Stimulated activated memory B cell treated with anti-CD40 and anti-IgM and Interleukin-4, amounts not matched to agents 10 μg/mL and 1 μg/mL and 100 μg/mL, for 72 hours (primary cell): ENCODE results near the gene C12orf75.
"Not testable (repeated sequence)": the region's sequence is repeated elsewhere in the genome, so short reads cannot be mapped to it uniquely, and the experiment has no call there.

Experiments used
- ATAC-seq: fragments of 150-1000 bp; cut with Tn5 transposase; 2 replicates; pipeline ENCODE4 v1.10.0; 2021
- H3K27ac Mint-ChIP-seq: one replicate; pipeline ENCODE4 v1.8.0; 2022; ENCODE audit warnings: mild to moderate bottlenecking, mixed read lengths
- H3K27me3 Mint-ChIP-seq: one replicate; pipeline ENCODE4 v1.8.0; 2022; ENCODE audit warnings: mixed read lengths
- H3K36me3 Mint-ChIP-seq: one replicate; pipeline ENCODE4 v1.8.0; 2022; ENCODE audit warnings: mixed read lengths
- H3K4me1 Mint-ChIP-seq: one replicate; pipeline ENCODE4 v1.8.0; 2022; ENCODE audit warnings: mixed read lengths
- H3K4me3 Mint-ChIP-seq: one replicate; pipeline ENCODE4 v1.8.0; 2022; ENCODE audit warnings: mild to moderate bottlenecking, moderate library complexity, mixed read lengths
- H3K9me3 Mint-ChIP-seq: one replicate; pipeline ENCODE4 v1.8.0; 2022; ENCODE audit warnings: mixed read lengths

The C12orf75 gene

DNA sequence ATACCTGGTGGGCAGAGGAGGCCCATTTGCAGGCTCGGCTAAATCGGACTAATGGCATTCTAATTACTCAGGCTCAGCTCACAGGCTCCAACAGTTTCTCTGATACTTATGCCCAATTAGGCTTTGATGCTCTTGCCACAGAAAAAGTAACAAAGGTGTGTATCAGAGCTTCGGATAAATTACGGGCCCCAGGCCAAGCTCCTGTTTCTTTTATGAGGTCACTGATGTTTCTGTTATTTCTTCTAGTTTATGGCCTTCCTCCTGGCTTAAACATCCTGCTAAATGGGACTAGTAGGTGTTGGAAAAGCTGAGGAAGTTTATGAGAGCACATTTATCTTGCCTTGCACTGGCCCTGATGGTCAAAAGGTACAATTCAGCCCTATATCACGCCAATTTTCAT, 28.8 kb upstream of the C12orf75 start:
- no peaks in the 10 kb centered on the region for H3K4me1 Mint-ChIP-seq
- ATAC-seq: no peak

DNA sequence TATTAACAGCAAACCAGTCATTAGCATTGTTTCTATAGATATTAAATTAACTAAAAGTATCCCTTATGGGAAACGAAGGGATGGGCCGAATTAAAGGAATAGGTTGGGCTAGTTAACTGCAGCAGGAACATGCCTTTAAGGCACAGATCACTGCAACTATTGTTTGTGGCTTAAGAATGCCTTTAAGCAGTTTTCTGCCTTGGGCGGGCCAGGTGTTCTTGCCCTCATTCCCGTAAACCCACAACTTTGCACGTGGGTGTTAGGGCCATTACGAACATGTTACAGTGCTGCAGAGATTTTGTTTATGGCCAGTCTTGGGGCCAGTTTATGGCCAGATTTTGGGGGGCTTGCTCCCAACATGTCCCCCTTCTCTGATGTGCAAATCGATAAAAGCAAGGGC, 27.5 kb upstream of the C12orf75 start:
- H3K36me3 Mint-ChIP-seq, ATAC-seq, H3K27ac Mint-ChIP-seq, H3K4me3 Mint-ChIP-seq, H3K4me1 Mint-ChIP-seq: not testable (repeated sequence)
- H3K27me3 Mint-ChIP-seq: peaks cover 11% of the 10 kb centered on the region
- peaks cover 16% of the 10 kb centered on the region for H3K9me3 Mint-ChIP-seq

More for the DNA sequence above, 28.8 kb upstream of the C12orf75 start:
- Mint-ChIP-seq H3K27me3 (no peaks in the 10 kb centered on the region), H3K9me3 (peaks cover 21% of the 10 kb centered on the region), H3K36me3 (peaks cover 6% of the 10 kb centered on the region), H3K4me3 (no peak overlapping the region), H3K27ac (no peak overlapping the region)

DNA sequence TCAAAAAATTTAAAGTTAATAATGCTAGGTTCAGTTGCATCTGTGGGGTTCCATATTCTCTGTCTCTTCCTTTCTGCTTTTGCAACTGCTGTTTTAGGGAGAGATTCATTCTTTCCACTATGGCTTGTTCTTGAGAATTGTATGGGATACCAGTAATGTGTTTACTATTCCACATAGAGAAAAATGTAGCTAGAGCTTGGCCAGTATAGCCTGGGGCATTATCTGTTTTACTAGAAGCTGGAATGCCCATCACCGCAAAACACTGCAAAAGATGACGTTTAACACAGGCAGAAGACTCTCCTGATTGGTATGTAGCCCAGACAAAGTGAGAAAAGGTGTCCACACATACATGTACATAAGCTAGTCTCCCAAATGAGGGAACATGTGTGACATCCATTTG, 25.9 kb upstream of the C12orf75 start:
- H3K27ac Mint-ChIP-seq, ATAC-seq, H3K4me3 Mint-ChIP-seq, H3K4me1 Mint-ChIP-seq, H3K36me3 Mint-ChIP-seq: not testable (repeated sequence)
- H3K9me3 Mint-ChIP-seq: peaks cover 15% of the 10 kb centered on the region
- peaks cover 20% of the 10 kb centered on the region for H3K27me3 Mint-ChIP-seq

DNA sequence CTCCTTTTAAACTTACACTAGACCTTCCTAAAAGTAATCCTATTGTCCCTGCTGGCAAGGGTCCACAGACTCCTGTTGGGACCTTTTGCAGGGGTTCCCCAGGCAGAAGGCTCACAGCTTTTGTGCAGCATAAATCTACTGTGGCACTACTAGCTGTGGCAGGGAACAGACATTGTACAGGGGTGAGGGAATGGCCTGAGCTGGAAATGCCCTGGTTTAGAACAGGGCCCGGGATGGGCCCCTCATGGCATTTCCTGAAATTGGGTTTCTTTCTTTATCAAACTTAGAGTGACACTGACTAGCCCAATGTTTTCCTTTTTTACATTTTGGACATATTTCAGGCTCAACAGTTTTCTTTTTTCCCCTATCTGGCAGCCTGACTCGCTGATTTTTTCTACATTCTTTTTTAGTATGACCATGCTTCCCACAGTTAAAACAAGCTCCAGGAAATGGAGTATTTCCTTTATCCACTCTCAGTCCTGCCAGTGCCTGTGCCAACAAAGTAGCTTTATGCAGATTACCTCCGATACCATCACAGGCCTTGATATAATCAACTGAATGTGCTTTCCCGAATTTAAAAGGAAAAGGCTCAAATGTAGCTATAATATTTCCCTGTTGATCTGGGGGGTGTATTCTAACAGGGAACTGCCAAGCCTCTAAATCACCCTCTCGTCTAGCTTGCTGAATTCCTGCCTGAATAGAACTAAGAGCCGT, 22.7 kb upstream of the C12orf75 start:
- not testable (repeated sequence) for H3K4me1 Mint-ChIP-seq, H3K36me3 Mint-ChIP-seq, ATAC-seq, H3K4me3 Mint-ChIP-seq, H3K9me3 Mint-ChIP-seq, H3K27ac Mint-ChIP-seq
- H3K27me3 Mint-ChIP-seq: peaks cover 30% of the 10 kb centered on the region

DNA sequence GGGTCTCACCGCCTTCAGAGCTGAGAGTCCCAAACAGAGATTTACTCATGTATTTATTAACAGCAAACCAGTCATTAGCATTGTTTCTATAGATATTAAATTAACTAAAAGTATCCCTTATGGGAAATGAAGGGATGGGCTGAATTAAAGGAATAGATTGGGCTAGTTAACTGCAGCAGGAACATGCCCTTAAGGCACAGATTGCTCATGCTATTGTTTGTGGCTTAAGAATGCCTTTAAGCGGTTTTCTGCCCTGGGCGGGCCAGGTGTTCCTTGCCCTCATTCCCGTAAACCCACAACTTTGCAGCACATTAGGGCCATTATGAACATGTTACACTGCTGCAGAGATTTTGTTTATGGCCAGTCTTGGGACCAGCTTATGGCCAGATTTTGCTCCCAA, 21.7 kb upstream of the C12orf75 start:
- H3K9me3 Mint-ChIP-seq, H3K36me3 Mint-ChIP-seq, ATAC-seq, H3K27ac Mint-ChIP-seq, H3K4me3 Mint-ChIP-seq, H3K4me1 Mint-ChIP-seq: not testable (repeated sequence)
- H3K27me3 Mint-ChIP-seq: peaks cover 30% of the 10 kb centered on the region

DNA sequence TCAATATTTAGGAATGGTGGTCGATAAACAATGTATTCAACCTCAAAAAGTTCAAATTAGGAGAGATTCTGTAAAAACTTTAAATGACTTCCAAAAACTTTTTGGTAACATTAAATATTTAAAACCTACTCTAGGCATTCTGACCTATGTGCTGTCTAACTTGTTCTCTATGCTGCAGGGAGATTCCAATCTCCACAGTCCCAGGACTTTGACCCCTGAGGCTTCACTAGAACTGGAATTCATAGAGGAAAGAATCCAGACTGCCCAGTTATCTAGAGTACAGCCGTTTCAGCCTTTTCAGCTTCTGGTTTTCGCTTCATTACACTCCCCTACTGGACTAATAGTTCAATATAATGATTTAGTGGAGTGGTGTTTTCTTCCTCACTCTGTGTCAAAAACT, 21.1 kb upstream of the C12orf75 start:
- H3K9me3 Mint-ChIP-seq, H3K27ac Mint-ChIP-seq, ATAC-seq, H3K4me1 Mint-ChIP-seq, H3K4me3 Mint-ChIP-seq, H3K36me3 Mint-ChIP-seq: not testable (repeated sequence)
- H3K27me3 Mint-ChIP-seq: peaks cover 30% of the 10 kb centered on the region

DNA sequence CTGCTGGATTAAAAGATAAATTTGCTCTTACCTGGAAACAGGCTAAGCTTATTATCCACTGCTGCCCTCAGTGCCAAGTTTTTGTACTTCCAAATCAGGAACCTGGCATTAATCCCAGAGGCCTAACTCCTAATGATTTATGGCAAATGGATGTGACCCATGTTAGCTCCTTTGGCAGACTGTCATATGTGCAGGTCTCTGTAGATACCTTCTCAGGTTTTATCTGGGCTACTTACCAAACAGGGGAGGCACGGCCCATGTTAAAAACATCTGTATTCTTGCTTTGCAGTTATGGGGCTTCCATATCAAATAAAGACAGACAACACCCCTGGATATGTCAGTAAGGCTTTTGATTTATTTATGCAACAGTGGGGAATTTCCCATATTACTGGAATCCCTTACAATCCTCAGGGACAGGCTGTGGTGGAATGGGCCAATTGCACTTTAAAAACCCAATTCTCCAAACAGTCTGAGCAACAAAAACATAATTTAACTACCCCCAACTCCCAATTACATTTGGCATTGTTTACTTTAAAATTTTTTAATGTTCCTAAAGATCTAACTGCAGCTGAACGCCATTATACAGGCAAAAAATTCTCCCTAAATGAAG, 19.9 kb upstream of the C12orf75 start:
- peaks cover 30% of the 10 kb centered on the region for H3K27me3 Mint-ChIP-seq
- H3K9me3 Mint-ChIP-seq, H3K4me3 Mint-ChIP-seq, H3K4me1 Mint-ChIP-seq, ATAC-seq, H3K36me3 Mint-ChIP-seq, H3K27ac Mint-ChIP-seq: not testable (repeated sequence)

DNA sequence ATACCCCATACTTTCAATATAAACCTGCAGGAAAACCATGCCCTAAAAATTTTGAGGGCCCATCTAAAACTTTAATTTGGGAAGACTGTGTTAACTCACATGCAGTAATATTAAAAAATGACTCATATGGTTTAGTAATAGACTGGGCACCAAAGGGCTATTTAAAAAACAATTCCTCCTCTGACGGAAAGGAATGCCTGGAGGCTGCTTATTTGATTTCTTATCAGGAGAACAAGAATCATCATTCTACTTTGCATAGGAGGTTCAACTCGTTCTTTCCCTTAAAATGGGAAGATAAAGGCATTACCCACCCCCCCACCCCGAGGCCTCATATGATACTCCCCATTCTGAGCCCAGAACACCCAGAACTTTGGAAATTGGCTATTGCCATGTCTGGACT, 18.6 kb upstream of the C12orf75 start:
- not testable (repeated sequence) for H3K4me3 Mint-ChIP-seq, H3K9me3 Mint-ChIP-seq, H3K27ac Mint-ChIP-seq, H3K4me1 Mint-ChIP-seq, H3K36me3 Mint-ChIP-seq, ATAC-seq
- peaks cover 36% of the 10 kb centered on the region for H3K27me3 Mint-ChIP-seq

DNA sequence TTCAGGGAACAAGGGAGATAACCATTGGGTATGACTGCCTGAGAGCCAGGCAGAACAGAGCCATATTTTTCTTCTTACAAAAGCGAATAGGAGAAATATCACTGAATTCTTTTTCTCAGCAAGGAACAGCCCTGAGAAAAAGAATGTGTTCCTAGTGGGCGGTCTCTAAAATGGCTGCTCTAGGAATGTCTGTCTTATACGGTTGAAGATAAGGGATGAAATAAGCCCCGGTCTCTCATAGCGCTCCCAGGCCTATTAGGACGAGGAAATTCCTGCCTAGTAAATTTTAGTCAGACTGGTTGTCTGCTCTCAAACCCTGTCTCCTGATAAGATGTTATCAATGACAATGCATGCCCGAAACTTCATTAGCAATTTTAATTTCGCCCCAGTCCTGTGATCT, 16.7 kb upstream of the C12orf75 start:
- not testable (repeated sequence) for H3K9me3 Mint-ChIP-seq

DNA sequence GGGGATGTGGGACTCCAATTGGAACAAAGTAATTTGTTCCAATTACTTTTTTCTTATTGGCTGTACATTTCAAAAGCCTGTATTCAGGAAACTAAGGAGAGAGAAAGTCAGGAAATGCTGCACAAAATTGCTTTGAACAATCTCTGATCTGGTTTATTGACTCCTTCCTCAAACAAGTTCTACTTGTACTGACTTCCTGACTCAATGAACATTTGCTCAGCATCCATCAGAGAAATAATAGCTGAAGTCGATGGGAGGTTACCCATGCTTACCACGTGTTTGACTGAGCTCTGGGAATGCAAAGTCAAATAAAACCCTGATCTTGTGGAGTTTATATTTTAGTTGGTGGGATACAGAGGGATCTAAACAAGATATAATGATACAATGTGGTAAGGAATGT, 15.4 kb upstream of the C12orf75 start:
- peaks cover 3% of the 10 kb centered on the region for H3K9me3 Mint-ChIP-seq
- H3K36me3 Mint-ChIP-seq: no peaks in the 10 kb centered on the region
- no peaks in the 10 kb centered on the region for H3K4me1 Mint-ChIP-seq
- H3K27ac Mint-ChIP-seq: no peak overlapping the region
- no peak overlapping the region for H3K4me3 Mint-ChIP-seq
- peaks cover 19% of the 10 kb centered on the region for H3K27me3 Mint-ChIP-seq
- ATAC-seq: no peak

More for the DNA sequence above, 16.7 kb upstream of the C12orf75 start:
- H3K36me3 Mint-ChIP-seq, ATAC-seq, H3K4me3 Mint-ChIP-seq, H3K4me1 Mint-ChIP-seq, H3K27ac Mint-ChIP-seq: not testable (repeated sequence)
- H3K27me3 Mint-ChIP-seq: peaks cover 21% of the 10 kb centered on the region

DNA sequence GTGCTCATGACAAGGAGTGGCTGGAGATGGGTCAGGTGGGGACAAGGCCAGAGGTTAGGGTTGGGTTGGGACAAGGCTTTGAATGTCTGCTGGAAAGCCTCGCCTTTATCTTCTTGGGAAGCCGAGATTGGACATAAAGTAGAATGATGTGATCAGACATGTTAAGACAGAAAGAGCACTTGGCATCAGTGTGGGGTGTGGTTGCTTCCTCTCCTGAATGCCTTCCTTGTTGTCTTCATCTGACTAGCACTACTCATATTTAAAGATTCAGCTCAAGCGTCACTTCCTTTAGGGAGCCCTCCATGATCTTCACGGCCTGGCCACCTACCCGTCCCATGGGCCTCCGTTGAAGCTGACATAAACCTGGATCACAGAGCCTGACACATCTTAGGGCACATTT, 14.8 kb upstream of the C12orf75 start:
- ATAC-seq: no peak
- no peaks in the 10 kb centered on the region for H3K4me1 Mint-ChIP-seq
- no peak overlapping the region for H3K4me3 Mint-ChIP-seq

DNA sequence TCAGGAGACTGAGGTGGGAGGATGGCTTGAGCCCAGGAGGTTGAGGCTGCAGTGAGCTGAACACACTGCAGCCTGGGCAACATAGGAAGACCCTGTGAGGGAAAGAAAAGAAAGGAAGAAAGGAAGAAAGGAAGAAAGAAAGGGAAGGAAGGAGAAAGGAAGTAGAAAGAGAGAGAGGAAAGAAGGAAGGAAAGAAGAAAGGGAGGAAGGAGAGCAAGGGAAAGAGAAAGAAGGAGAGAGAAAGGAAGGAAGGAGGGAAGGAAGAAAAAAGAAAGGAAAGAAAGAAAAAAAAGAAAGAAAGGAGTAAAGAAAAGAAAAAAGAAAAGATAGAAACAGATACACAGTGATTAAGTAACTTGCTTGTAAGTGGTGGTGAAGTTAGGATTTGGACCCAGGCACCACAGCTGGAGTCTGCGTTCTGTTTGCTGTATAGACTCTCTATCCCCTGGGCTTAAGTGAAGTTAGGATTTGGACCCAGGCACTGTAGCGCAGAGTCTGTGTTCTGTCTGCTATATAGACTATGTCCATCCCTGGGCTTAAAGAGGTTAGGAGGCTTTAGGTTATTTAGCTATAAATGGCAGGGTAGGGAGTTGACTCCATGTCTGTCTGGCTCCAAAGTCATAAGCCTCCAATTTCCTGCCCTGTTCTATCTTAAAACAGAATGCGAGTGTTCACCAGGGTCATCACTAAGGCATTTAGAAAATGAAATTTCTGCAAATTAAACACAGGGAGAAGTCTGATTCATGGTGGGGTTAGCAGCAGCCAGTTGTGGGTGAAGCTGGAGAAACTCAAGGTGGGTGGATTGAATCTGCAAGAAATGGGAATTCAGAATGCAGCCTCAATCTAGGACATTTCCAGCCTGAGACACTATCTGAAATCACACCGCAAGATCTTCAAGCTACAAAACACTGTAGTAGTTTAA, 13.3 kb upstream of the C12orf75 start:
- no peak for ATAC-seq
- Mint-ChIP-seq H3K27ac (no peak overlapping the region), H3K36me3 (no peaks in the 10 kb centered on the region), H3K27me3 (peaks cover 9% of the 10 kb centered on the region), H3K9me3 (peaks cover 3% of the 10 kb centered on the region), H3K4me1 (no peaks in the 10 kb centered on the region), H3K4me3 (no peak overlapping the region)

More for the DNA sequence above, 14.8 kb upstream of the C12orf75 start:
- Mint-ChIP-seq H3K36me3 (no peaks in the 10 kb centered on the region), H3K9me3 (peaks cover 3% of the 10 kb centered on the region), H3K27ac (no peak overlapping the region), H3K27me3 (peaks cover 19% of the 10 kb centered on the region)

DNA sequence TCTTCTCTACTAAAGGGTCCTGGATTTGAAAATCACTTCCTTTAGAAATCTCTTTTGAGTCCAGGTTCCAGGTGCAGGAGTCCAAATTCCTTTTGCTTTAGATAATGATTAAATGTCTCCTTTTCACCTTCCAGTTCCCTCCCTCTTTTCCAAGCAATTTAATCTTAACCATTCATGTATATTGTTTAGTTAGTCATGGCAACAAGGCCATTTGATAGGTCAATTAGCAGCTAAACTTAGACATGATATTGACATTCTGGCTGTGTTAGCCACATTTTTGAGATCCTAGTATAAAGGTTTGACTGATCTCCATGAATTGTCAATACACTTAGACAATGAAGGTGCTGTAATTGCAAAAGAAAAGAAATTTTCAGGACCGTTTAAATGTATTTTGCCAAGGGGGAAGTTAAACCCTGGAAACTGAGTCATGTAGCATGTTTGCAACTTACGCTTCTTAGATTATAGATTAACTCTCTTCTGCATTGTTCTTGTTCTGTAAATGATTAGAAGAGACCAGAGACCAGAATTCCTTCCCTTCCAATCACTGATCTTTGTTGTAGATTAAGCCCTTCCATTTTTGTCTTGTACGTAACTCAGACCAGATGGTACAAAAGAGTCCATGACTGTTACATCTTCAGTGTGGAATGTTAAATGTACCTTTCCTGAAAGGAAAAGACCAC, 12.4 kb upstream of the C12orf75 start:
- H3K4me1 Mint-ChIP-seq: no peaks in the 10 kb centered on the region
- H3K36me3 Mint-ChIP-seq: no peaks in the 10 kb centered on the region
- H3K27me3 Mint-ChIP-seq: peaks cover 9% of the 10 kb centered on the region
- H3K27ac Mint-ChIP-seq: no peak overlapping the region
- H3K4me3 Mint-ChIP-seq: no peak overlapping the region
- ATAC-seq: no peak
- H3K9me3 Mint-ChIP-seq: peaks cover 3% of the 10 kb centered on the region

DNA sequence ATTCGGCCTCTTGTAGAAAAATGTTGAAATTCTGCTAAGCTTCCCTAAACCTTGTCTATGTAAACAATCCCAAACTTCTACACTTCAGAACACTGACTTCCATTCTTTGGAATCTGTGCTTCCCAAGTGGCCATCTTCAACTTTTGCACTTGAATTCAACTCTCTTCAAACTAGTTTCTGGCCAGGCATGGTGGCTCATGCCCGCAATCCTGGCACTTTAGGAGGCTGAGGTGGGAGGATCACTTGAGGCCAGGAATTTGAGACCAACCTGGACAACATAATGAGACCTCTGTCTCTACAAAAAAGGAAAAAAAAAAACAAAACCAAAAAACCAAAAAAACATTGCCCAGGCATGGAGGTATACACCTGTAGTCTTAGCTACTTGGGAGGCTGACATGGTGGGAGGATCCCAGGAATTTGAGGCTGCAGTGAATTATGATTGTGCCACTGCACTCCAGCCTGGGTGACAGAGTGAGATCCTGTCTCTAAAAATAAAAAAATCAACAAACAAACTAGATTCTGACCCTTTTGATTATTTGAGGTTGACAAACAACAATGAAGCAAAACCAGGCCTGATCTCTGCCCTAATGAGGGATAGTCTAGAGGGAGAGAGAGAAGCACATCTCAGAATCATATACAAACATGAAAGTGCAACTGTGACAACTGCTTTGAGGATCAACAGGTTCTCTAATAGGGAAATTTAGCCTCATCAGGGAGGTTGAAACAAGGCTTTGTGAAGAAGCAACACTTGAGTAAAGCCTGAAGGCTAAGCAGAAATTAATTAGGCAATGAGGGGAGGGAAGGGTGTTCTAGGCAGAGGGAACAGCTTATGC, 11.6 kb upstream of the C12orf75 start:
- Mint-ChIP-seq H3K27me3 (peaks cover 9% of the 10 kb centered on the region), H3K4me3 (no peak overlapping the region), H3K9me3 (peaks cover 3% of the 10 kb centered on the region), H3K27ac (no peak overlapping the region), H3K36me3 (no peaks in the 10 kb centered on the region), H3K4me1 (no peaks in the 10 kb centered on the region)
- ATAC-seq: no peak
